ENCODE measurements around the gene DVL1. TPM values are rescaled to one million over a fixed set of nuclear protein-coding genes. Genes with fewer than 3 reads are reported as not detected.
A peak's percentile ranks its signal among the peaks of the same experiment; 100 is the strongest.

DVL1 gene
- total and polyA plus RNA-seq, 9 of the 15 experiments (the other 6 are each of a cell fraction or from before 2014, with no cell fraction given) = 0.62 to 135 (median 24.3) TPM

DNA sequence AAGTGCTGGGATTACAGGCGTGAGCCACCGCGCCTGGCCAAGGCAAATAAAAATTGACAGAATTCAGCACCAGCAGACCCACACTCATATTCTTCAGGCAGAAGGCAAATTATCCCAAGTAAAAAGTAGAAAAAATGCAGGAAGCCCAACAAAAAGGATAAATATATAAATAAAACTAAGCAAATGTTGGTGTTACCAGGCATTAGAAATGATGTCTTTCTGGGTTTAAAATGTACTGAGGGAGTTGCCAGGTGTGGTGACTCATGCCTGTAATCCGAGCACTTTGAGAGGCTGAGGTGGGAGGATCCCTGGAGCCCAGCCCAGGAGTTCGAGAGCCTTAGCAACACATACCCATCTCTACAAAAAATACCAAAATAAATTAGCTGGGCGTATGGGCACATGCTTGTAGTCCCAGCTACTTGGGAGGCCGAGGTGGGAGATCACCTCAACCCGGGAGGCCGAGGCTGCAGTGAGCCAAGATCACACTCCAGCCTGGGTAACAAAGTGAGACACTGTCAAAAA, 31.0 kb downstream of the DVL1 start (continued):
- TF ChIP-seq MCM2 (IDR thresholded peaks at IDR 0.05; ENCODE audit: low read depth) (no peak), SAFB2 (IDR thresholded peaks at IDR 0.05; ENCODE audit: borderline replicate concordance, low read depth, low read length, severe bottlenecking) (no peak), SMARCA4 (IDR thresholded peaks at IDR 0.05) (peak; percentile 80), HDAC2 (IDR thresholded peaks at IDR 0.05) (no peak), MCM3 (IDR thresholded peaks at IDR 0.05) (no peak), BACH1 (tag; IDR thresholded peaks at IDR 0.05) (no peak), PML (IDR thresholded peaks at IDR 0.05; ENCODE audit: low read length) (no peak), ETS2 (tag; IDR thresholded peaks at IDR 0.05; ENCODE audit: borderline replicate concordance, poor library complexity, severe bottlenecking) (no peak), NUFIP1 (IDR thresholded peaks at IDR 0.05; ENCODE audit: partially characterized antibody) (no peak), ARNT (IDR thresholded peaks at IDR 0.05) (no peak), LARP7 (IDR thresholded peaks at IDR 0.05) (no peak), ZNF41 (CRISPR knock-in tag; conservative IDR thresholded peaks at IDR 0.05) (no peak), SAP30 (IDR thresholded peaks at IDR 0.05; ENCODE audit: borderline replicate concordance, insufficient read depth, low read depth, low read length, poor library complexity, severe bottlenecking) (no peak), RUNX1 (IDR thresholded peaks at IDR 0.05; ENCODE audit: low read depth) (no peak), SETDB1 (IDR thresholded peaks at IDR 0.05; ENCODE audit: low read length) (no peak)
- TF ChIP-seq, protein P1, sequence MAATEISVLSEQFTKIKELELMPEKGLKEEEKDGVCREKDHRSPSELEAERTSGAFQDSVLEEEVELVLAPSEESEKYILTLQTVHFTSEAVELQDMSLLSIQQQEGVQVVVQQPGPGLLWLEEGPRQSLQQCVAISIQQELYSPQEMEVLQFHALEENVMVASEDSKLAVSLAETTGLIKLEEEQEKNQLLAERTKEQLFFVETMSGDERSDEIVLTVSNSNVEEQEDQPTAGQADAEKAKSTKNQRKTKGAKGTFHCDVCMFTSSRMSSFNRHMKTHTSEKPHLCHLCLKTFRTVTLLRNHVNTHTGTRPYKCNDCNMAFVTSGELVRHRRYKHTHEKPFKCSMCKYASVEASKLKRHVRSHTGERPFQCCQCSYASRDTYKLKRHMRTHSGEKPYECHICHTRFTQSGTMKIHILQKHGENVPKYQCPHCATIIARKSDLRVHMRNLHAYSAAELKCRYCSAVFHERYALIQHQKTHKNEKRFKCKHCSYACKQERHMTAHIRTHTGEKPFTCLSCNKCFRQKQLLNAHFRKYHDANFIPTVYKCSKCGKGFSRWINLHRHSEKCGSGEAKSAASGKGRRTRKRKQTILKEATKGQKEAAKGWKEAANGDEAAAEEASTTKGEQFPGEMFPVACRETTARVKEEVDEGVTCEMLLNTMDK (IDR thresholded peaks at IDR 0.05; ENCODE audit: borderline replicate concordance, insufficient read depth, low read depth, low read length, poor library complexity, severe bottlenecking) = no peak
- TF ChIP-seq, protein P2, sequence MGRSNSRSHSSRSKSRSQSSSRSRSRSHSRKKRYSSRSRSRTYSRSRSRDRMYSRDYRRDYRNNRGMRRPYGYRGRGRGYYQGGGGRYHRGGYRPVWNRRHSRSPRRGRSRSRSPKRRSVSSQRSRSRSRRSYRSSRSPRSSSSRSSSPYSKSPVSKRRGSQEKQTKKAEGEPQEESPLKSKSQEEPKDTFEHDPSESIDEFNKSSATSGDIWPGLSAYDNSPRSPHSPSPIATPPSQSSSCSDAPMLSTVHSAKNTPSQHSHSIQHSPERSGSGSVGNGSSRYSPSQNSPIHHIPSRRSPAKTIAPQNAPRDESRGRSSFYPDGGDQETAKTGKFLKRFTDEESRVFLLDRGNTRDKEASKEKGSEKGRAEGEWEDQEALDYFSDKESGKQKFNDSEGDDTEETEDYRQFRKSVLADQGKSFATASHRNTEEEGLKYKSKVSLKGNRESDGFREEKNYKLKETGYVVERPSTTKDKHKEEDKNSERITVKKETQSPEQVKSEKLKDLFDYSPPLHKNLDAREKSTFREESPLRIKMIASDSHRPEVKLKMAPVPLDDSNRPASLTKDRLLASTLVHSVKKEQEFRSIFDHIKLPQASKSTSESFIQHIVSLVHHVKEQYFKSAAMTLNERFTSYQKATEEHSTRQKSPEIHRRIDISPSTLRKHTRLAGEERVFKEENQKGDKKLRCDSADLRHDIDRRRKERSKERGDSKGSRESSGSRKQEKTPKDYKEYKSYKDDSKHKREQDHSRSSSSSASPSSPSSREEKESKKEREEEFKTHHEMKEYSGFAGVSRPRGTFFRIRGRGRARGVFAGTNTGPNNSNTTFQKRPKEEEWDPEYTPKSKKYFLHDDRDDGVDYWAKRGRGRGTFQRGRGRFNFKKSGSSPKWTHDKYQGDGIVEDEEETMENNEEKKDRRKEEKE (IDR thresholded peaks at IDR 0.05; ENCODE audit: borderline replicate concordance in 1 of 2, control insufficient read depth in 1 of 2, low read depth in 2 of 2, low read length in 1 of 2) = no peak
- TF ChIP-seq, protein P3, sequence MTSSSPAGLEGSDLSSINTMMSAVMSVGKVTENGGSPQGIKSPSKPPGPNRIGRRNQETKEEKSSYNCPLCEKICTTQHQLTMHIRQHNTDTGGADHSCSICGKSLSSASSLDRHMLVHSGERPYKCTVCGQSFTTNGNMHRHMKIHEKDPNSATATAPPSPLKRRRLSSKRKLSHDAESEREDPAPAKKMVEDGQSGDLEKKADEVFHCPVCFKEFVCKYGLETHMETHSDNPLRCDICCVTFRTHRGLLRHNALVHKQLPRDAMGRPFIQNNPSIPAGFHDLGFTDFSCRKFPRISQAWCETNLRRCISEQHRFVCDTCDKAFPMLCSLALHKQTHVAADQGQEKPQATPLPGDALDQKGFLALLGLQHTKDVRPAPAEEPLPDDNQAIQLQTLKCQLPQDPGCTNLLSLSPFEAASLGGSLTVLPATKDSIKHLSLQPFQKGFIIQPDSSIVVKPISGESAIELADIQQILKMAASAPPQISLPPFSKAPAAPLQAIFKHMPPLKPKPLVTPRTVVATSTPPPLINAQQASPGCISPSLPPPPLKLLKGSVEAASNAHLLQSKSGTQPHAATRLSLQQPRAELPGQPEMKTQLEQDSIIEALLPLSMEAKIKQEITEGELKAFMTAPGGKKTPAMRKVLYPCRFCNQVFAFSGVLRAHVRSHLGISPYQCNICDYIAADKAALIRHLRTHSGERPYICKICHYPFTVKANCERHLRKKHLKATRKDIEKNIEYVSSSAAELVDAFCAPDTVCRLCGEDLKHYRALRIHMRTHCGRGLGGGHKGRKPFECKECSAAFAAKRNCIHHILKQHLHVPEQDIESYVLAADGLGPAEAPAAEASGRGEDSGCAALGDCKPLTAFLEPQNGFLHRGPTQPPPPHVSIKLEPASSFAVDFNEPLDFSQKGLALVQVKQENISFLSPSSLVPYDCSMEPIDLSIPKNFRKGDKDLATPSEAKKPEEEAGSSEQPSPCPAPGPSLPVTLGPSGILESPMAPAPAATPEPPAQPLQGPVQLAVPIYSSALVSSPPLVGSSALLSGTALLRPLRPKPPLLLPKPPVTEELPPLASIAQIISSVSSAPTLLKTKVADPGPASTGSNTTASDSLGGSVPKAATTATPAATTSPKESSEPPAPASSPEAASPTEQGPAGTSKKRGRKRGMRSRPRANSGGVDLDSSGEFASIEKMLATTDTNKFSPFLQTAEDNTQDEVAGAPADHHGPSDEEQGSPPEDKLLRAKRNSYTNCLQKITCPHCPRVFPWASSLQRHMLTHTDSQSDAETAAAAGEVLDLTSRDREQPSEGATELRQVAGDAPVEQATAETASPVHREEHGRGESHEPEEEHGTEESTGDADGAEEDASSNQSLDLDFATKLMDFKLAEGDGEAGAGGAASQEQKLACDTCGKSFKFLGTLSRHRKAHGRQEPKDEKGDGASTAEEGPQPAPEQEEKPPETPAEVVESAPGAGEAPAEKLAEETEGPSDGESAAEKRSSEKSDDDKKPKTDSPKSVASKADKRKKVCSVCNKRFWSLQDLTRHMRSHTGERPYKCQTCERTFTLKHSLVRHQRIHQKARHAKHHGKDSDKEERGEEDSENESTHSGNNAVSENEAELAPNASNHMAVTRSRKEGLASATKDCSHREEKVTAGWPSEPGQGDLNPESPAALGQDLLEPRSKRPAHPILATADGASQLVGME (CRISPR knock-in tag; IDR thresholded peaks at IDR 0.05) = no peak
